GM21529 (cell line): ENCODE data around the gene PPP1R14B.

Source experiments
- ATAC-seq: cut with Tn5 transposase; IDR thresholded peaks from one replicate; pipeline ENCODE4 v1.9.1; 2021; ENCODE audit not compliant: unreplicated experiment

Gene PPP1R14B

DNA sequence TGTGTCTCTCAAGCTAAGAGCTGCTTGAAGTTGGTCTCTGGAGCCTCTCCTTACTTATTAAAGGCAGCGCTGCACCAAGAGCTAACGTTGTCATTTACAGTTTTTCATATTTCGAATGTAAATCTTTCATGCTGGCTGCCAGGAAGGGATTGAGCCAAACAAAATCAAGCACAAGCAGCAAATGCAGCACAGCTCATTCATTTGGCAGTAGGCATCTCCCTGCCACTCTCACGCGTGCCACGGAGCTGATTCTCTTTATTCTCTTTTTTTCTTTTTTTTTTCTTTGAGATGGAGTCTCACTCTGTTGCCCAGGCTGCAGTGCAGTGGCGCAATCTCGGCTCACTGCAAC, 13.8 kb downstream of the PPP1R14B start:
- ATAC-seq = no peak

- no peak for ATAC-seq
Observed at GRCh38 chr11:64232182-64232966, 14.4 kb downstream of the PPP1R14B start.

- ATAC-seq = no peak
Observed at GRCh38 chr11:64231546-64231945, 15.2 kb downstream of the PPP1R14B start.

- no peak for ATAC-seq
Observed at GRCh38 chr11:64230985-64231365, 15.8 kb downstream of the PPP1R14B start.

GRCh38 chr11:64230171-64230984, 16.4 kb downstream of the PPP1R14B start, which contains the start of gene DNAJC4:
Gene DNAJC4 (plus strand): TSS chr11:64230548. CDS start chr11:64230855, 307 bp downstream.
- peak; percentile 43 for ATAC-seq

GRCh38 chr11:64229744-64230170, 17.0 kb downstream of the PPP1R14B start:
- no peak for ATAC-seq

GRCh38 chr11:64229090-64229743, 17.5 kb downstream of the PPP1R14B start:
- ATAC-seq = no peak

DNA sequence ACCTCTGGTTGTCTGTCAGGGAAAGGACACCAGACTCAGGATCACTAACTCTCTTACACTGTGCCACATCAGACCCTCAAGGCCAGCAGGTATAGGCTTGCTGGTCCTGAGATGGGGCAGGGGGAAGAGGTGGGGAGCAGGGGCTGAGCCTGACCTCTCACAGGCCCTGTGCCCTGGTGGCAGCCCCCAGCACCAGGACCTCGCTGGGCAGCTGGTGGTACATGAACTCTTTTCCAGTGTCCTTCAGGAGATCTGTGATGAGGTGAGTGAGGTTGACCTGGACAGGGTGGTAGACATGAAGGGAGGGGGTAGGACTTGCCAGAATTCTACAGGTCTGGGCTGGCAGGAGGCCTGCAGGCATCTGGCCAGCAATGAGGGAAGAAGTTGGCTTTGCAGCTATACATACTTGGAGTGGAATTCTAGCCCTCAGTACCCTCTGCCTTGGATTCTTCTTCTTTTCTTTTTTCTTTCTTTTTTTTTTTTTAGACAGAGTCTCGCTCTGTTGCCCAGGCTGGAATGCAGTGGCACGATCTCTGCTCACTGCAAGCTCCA, 19.3 kb downstream of the PPP1R14B start:
- no peak for ATAC-seq

- peak; percentile 38 for ATAC-seq
Observed at GRCh38 chr11:64226507-64227051, 20.2 kb downstream of the PPP1R14B start.

- ATAC-seq = peak; percentile 42
Observed at GRCh38 chr11:64225608-64226506, 20.9 kb downstream of the PPP1R14B start, which contains the start of the genes NUDT22 and TRPT1. Gene NUDT22 (plus strand): TSS chr11:64226274. CDS start chr11:64226653, 379 bp downstream. Gene TRPT1 (minus strand): TSS chr11:64226186. CDS start chr11:64225860, 326 bp downstream.

GRCh38 chr11:64224891-64225607, 21.7 kb downstream of the PPP1R14B start:
- ATAC-seq = no peak

GRCh38 chr11:64224151-64224890, 22.4 kb downstream of the PPP1R14B start:
- ATAC-seq = no peak

GRCh38 chr11:64223001-64223651, 23.6 kb downstream of the PPP1R14B start:
- no peak for ATAC-seq

DNA sequence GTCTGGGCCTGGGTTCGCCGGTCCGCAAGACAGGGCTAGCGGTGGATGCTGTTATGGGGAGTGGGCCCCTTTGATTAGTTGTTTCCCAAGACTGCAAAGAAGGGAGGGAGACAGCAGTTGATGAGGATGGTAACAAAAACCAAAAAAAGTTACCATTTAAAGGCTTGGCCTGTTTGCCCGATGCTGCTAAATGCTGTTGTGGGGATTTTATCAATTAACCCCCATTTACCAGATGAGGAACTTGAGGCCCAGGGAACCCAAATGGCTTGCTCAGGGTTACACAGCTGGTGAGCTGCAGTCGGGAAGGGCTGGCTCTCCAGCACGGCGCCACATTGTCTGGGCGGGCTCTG, 24.1 kb downstream of the PPP1R14B start:
- no peak for ATAC-seq

GRCh38 chr11:64220798-64221197, 25.9 kb downstream of the PPP1R14B start:
- no peak for ATAC-seq

- ATAC-seq = no peak
Observed at GRCh38 chr11:64220271-64220670, 26.5 kb downstream of the PPP1R14B start.

- ATAC-seq = no peak
Observed at GRCh38 chr11:64219755-64220154, 27.0 kb downstream of the PPP1R14B start.

GRCh38 chr11:64219354-64219684, 27.4 kb downstream of the PPP1R14B start:
- no peak for ATAC-seq
